Testis (tissue), 3 donors: Measurements from ENCODE around the gene AATK. TPM values are rescaled to one million over a fixed set of nuclear protein-coding genes. Genes with fewer than 3 reads are reported as not detected.

Source experiments
- DNase-seq: peaks from one replicate; pipeline ENCODE4 v3.0.0-alpha.2; 2019
- H3K27ac ChIP-seq, 2 donors: fragments of 200-600 bp; sonication (generic); one replicate each; pipeline ENCODE4 v1.5.1; 2019
- H3K27me3 ChIP-seq: fragments of 200-600 bp; sonication (generic); one replicate; pipeline ENCODE4 v1.5.1; 2019
- H3K36me3 ChIP-seq: fragments of 200-600 bp; sonication (generic); one replicate; pipeline ENCODE4 v1.5.1; 2017; ENCODE audit warnings: low read depth; ENCODE audit errors: missing control alignments
- H3K4me1 ChIP-seq: fragments of 200-600 bp; sonication (generic); one replicate; pipeline ENCODE4 v1.5.1; 2019
- H3K4me3 ChIP-seq, 2 donors: fragments of 200-600 bp; sonication (generic); one replicate each; pipeline ENCODE4 v1.5.1; 2017 to 2019
- H3K9me3 ChIP-seq: fragments of 200-600 bp; sonication (generic); one replicate; pipeline ENCODE4 v1.5.1; 2017
- POLR2A ChIP-seq: fragments of 450-650 bp; IDR thresholded peaks from one replicate; pipeline ENCODE4 v1.6.1; 2017; ENCODE audit warnings: antibody characterized with exemption, mild to moderate bottlenecking, moderate library complexity
- WGBS, 2 donors: methylation state at CpG; one replicate each; pipeline ENCODE4 v1.1.5; 2018; 5-methylcytosine and 5-hydroxymethylcytosine counted together
- intact Hi-C: fragments of 100-400 bp; cut with DNase I; formaldehyde crosslinking; loops from one replicate; pipeline ENCODE4 v1.15.1; 2023; ENCODE audit warnings: low total_unique reads
- polyA plus RNA-seq: library from polyadenylated mRNA; stranded (reverse); fragments of 350-450 nt; fragmentation: Illumina TruSeq; extraction: RNeasy Lipid Tissue Mini Kit (QIAGEN cat#74804); gene quantifications from one replicate; pipeline ENCODE4 v1.2.3, GENCODE V29; 2014; ENCODE audit warnings: low read depth, low replicate concordance; ENCODE audit not compliant: insufficient read depth
- total RNA-seq, 2 donors: library from RNA; depleted of rRNA; stranded (reverse); fragments of >200 nt; gene quantifications; one replicate each; pipeline ENCODE4 v1.2.3, GENCODE V29; 2016
- TF ChIP-seq, protein P1 (sequence below), 3 experiments: fragments of 450-650 bp in 2 of 3; fragments of 200-600 bp in 1 of 3; sonication (generic) in 1 of 3; IDR thresholded peaks; one replicate each; pipeline ENCODE4 v1.5.1; 2016 to 2019; ENCODE audit warnings: antibody characterized with exemption in 3 of 3, mild to moderate bottlenecking in 2 of 3, moderate library complexity in 1 of 3

Gene AATK
- total and polyA plus RNA-seq, 3 donors from 2014 or later, result 3.5 to 5.6 (median 3.8) TPM

GRCh38 chr17:81192386-81193050, 26.5 kb upstream of the AATK start:
- H3K36me3 ChIP-seq, result no peaks in the 10 kb centered on the region
- H3K4me3 ChIP-seq, result no peak overlapping the region
- H3K9me3 ChIP-seq, result no peaks in the 10 kb centered on the region
- 88 to 100% methylated on average over 1 to 26 of the region's 34 CpGs for WGBS, 2 donors
- no peaks in the 10 kb centered on the region for H3K27me3 ChIP-seq
- H3K27ac ChIP-seq, result no peak overlapping the region
- intact Hi-C loops, result no loop called here
- no peak for DNase-seq
- H3K4me1 ChIP-seq, result no peaks in the 10 kb centered on the region
- no peak for TF ChIP-seq POLR2A
- TF ChIP-seq, protein P1, sequence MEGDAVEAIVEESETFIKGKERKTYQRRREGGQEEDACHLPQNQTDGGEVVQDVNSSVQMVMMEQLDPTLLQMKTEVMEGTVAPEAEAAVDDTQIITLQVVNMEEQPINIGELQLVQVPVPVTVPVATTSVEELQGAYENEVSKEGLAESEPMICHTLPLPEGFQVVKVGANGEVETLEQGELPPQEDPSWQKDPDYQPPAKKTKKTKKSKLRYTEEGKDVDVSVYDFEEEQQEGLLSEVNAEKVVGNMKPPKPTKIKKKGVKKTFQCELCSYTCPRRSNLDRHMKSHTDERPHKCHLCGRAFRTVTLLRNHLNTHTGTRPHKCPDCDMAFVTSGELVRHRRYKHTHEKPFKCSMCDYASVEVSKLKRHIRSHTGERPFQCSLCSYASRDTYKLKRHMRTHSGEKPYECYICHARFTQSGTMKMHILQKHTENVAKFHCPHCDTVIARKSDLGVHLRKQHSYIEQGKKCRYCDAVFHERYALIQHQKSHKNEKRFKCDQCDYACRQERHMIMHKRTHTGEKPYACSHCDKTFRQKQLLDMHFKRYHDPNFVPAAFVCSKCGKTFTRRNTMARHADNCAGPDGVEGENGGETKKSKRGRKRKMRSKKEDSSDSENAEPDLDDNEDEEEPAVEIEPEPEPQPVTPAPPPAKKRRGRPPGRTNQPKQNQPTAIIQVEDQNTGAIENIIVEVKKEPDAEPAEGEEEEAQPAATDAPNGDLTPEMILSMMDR (IDR thresholded peaks at IDR 0.05), result no peak

GRCh38 chr17:81191646-81192045, 25.6 kb upstream of the AATK start:
- H3K9me3 ChIP-seq, result no peaks in the 10 kb centered on the region
- H3K27ac ChIP-seq, result no peak overlapping the region
- no peaks in the 10 kb centered on the region for H3K4me1 ChIP-seq
- TF ChIP-seq, protein P1 (IDR thresholded peaks at IDR 0.05), result no peak
- no peak for TF ChIP-seq POLR2A
- H3K4me3 ChIP-seq, result no peak overlapping the region
- no peak for DNase-seq
- H3K27me3 ChIP-seq, result no peaks in the 10 kb centered on the region
- 94 to 97% methylated on average over 8 to 13 of the region's 14 CpGs for WGBS, 2 donors
- no peaks in the 10 kb centered on the region for H3K36me3 ChIP-seq
- intact Hi-C loops, result no loop called here

DNA sequence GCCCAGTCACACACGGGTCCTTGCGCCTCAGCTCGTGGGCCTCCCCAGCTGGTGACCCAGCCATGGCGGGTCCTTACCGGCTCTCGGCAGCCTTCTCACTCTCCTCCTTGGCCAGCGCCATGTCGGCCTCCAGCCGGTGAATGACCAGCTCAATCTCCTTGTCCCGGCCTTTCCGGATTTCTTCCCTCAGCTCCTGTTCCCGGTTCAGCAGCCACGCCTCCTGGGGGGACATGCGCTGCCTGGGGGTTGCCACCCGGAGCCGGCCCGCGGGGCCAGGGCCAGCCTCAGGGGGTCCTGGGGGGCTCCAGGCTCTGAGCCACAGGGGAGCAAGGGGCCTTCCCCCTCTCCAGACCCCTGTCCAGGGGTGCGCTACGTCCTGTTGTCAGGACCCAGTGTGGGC, 25.1 kb upstream of the AATK start:
- H3K27ac ChIP-seq, result no peak overlapping the region
- no peaks in the 10 kb centered on the region for H3K4me1 ChIP-seq
- H3K36me3 ChIP-seq, result no peaks in the 10 kb centered on the region
- WGBS, 2 donors, result 87 to 91% methylated on average over 20 of the region's 20 CpGs
- intact Hi-C loops, result no loop called here
- H3K9me3 ChIP-seq, result no peaks in the 10 kb centered on the region
- no peak for TF ChIP-seq POLR2A
- TF ChIP-seq, protein P1 (IDR thresholded peaks at IDR 0.05), result no peak
- no peaks in the 10 kb centered on the region for H3K27me3 ChIP-seq
- no peak overlapping the region for H3K4me3 ChIP-seq
- DNase-seq, result no peak

DNA sequence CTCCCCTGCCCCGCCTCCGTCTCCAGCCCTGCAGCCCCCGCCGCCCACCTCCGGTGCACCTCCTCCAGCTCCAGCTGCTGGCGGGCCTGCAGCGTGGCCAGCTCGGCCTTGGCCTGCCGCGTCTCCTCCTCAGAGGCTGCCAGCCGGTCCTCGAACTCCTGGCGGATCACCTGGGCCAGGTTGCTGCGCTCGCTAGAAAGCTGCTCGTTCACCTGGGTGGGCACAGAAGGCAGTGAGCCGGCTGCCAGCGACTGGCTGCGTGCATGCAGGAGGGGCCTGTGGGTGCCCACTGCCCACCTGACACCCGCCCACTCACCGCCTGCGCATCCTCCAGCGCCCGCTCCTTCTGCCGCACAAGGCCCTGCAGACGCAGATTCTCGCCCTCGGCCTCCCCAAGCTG, 24.6 kb upstream of the AATK start:
- intact Hi-C loops, result no loop called here
- H3K4me1 ChIP-seq, result no peaks in the 10 kb centered on the region
- 91 to 93% methylated on average over 25 to 28 of the region's 28 CpGs for WGBS, 2 donors
- H3K27ac ChIP-seq, result no peak overlapping the region
- H3K36me3 ChIP-seq, result no peaks in the 10 kb centered on the region
- H3K4me3 ChIP-seq, result no peak overlapping the region
- no peak for DNase-seq
- TF ChIP-seq POLR2A, result no peak
- TF ChIP-seq, protein P1 (IDR thresholded peaks at IDR 0.05), result no peak
- H3K9me3 ChIP-seq, result no peaks in the 10 kb centered on the region
- H3K27me3 ChIP-seq, result no peaks in the 10 kb centered on the region
